Measurements from ENCODE around the gene JAGN1. TPM values are rescaled to one million over a fixed set of nuclear protein-coding genes. Genes with fewer than 3 reads are reported as not detected.

The JAGN1 gene
- total RNA-seq, 4 donors from 2014 or later, result 29.5 to 71.3 (median 49.8) TPM

DNA sequence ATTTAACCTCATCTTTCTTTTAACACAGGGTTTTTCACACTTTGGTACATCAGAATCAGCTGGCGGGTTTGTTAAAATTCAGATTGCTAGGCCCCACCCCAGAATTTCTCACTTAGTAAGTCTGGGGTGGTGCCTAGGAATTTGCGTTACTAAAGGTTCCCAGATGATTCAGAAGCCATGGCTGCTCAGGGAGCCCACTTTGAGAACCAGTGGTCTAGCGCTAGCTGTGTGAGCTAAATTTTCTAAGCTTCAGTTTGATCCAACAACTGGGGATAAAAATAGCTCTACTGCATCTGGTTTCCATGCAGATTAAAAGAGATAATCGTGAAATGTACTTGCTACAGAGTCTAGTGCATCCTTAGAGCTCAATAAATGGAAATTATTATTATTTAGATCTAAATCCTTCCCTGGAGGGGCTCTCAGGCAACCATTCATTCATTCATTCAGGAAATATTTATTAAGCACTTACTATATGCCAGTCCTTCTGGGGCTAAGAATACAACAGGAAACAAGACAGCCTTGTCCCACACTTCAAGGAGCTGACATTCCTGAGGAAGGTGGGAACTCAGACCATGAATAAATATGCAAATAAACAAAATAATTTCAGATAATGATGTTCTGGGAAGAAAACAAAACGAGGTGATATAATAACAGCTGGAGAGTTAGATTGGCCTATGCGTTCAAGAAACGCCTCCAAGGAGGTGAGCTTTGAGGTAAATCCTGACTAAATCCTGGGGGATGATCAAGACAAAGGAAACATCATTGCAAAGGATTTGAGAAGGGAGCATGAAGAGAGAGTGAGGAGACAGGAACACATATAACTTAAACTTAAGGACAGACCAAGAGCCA is 6.5 kb upstream of the JAGN1 start:
- H3K27me3 ChIP-seq, result no peaks in the 10 kb centered on the region
- H3K4me3 ChIP-seq, result no peak overlapping the region
- WGBS, result 52% methylated on average over 7 of the region's 7 CpGs
- peaks cover 20% of the 10 kb centered on the region for H3K4me1 ChIP-seq
- H3K27ac ChIP-seq, result peak overlapping the region; percentile 79
- no peaks in the 10 kb centered on the region for H3K9me3 ChIP-seq
- no peak for DNase-seq (ENCODE audit: low spot score in 2 of 2)
- TF ChIP-seq, protein P1, sequence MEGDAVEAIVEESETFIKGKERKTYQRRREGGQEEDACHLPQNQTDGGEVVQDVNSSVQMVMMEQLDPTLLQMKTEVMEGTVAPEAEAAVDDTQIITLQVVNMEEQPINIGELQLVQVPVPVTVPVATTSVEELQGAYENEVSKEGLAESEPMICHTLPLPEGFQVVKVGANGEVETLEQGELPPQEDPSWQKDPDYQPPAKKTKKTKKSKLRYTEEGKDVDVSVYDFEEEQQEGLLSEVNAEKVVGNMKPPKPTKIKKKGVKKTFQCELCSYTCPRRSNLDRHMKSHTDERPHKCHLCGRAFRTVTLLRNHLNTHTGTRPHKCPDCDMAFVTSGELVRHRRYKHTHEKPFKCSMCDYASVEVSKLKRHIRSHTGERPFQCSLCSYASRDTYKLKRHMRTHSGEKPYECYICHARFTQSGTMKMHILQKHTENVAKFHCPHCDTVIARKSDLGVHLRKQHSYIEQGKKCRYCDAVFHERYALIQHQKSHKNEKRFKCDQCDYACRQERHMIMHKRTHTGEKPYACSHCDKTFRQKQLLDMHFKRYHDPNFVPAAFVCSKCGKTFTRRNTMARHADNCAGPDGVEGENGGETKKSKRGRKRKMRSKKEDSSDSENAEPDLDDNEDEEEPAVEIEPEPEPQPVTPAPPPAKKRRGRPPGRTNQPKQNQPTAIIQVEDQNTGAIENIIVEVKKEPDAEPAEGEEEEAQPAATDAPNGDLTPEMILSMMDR (IDR thresholded peaks at IDR 0.05), result no peak
- no peak for TF ChIP-seq POLR2AphosphoS5 (IDR thresholded peaks at IDR 0.05)
- TF ChIP-seq EP300 (IDR thresholded peaks at IDR 0.05), result no peak
- TF ChIP-seq POLR2A (IDR thresholded peaks at IDR 0.05), result no peak
- H3K36me3 ChIP-seq, result no peaks in the 10 kb centered on the region

DNA sequence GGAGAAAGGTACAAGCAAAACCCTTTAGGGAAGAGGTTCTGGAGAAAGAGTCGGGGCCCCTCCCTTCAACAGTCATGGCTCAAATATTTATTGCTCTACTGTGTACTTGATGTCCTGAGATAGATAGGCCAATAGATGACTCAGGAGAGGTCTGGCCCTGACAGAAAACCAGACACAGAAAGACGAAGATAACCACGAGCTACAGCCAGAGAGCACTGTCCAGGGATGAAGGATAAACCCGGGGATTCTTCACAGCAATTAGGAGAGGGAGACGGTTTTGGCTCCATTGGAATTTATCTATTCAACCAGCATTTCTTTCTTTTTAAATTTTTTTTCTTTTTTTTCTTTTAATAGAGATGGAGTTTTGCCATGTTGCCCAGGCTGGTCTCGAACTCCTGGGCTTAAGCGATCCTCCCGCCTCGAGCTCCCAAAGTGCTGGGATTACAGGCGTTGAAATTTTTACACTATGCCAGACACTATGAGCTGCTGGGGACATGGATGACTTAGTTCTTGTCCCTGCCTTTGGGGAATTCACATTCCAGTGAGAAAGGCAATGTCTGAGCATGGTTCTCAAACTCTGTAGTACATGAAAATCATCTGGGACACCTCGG is 5.8 kb upstream of the JAGN1 start:
- no peaks in the 10 kb centered on the region for H3K27me3 ChIP-seq
- H3K9me3 ChIP-seq, result no peaks in the 10 kb centered on the region
- H3K4me1 ChIP-seq, result peaks cover 15% of the 10 kb centered on the region
- no peak overlapping the region for H3K4me3 ChIP-seq
- H3K27ac ChIP-seq, result peak overlapping the region; percentile 79
- no peak for TF ChIP-seq EP300 (IDR thresholded peaks at IDR 0.05)
- no peak for TF ChIP-seq POLR2A (IDR thresholded peaks at IDR 0.05)
- TF ChIP-seq POLR2AphosphoS5 (IDR thresholded peaks at IDR 0.05), result peak in 1 of 3 donors; percentile 49
- TF ChIP-seq, protein P1 (IDR thresholded peaks at IDR 0.05), result no peak
- DNase-seq (ENCODE audit: low spot score in 2 of 2), result no peak
- whole genome bisulfite sequencing, result 51% methylated on average over 11 of the region's 11 CpGs
- H3K36me3 ChIP-seq, result no peaks in the 10 kb centered on the region

DNA sequence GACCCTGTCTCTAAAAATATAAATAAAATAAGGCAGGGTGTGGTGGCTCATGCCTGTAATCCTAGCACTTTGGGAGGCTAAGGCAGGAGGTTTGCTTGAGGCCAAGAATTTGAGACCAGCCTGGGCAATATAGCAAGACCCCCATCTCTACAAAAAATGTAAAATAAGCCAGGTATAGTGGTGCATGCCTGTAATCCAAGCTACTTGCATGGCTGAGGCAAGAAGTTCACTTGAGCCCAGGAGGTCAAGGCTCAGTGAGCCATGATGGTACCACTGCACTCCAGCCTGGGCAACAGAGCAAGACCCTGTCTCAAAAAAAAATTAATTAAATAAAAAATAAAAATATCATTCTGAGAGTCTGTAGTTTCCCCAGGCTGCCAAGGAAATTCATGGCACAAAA is 4.1 kb upstream of the JAGN1 start:
- peaks cover 25% of the 10 kb centered on the region for H3K4me1 ChIP-seq
- H3K9me3 ChIP-seq, result no peaks in the 10 kb centered on the region
- H3K4me3 ChIP-seq, result no peak overlapping the region
- no peaks in the 10 kb centered on the region for H3K27me3 ChIP-seq
- DNase-seq (ENCODE audit: low spot score in 2 of 2), result no peak
- no peak overlapping the region for H3K27ac ChIP-seq
- H3K36me3 ChIP-seq, result no peaks in the 10 kb centered on the region
- TF ChIP-seq POLR2AphosphoS5 (IDR thresholded peaks at IDR 0.05) (no peak), EP300 (IDR thresholded peaks at IDR 0.05) (no peak), POLR2A (IDR thresholded peaks at IDR 0.05) (no peak)
- TF ChIP-seq, protein P1 (IDR thresholded peaks at IDR 0.05), result no peak

DNA sequence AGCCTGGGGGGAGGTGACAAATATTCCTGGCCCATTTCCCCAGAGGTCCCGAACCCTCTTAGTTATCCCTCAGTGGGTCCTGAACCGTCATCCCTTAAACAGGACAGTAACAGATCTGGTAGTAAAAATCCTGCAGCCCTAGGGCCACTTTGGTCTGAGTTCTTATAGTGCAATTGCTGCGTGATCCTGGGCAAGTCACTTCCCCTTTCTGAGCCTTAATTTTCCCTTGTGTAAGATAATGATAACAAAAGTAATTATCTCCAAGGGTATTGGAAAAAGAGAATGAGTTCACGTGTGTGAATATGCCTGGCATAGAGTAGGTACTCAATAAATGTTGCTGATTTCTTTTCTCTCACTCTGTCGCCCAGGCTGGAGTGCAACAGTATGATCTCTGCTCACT is 2.9 kb upstream of the JAGN1 start:
- no peaks in the 10 kb centered on the region for H3K9me3 ChIP-seq
- no peaks in the 10 kb centered on the region for H3K27me3 ChIP-seq
- peaks cover 36% of the 10 kb centered on the region for H3K4me1 ChIP-seq
- H3K27ac ChIP-seq, result no peak overlapping the region
- H3K36me3 ChIP-seq, result no peaks in the 10 kb centered on the region
- TF ChIP-seq POLR2A (IDR thresholded peaks at IDR 0.05), result no peak
- 90% methylated on average over 5 of the region's 5 CpGs for WGBS
- H3K4me3 ChIP-seq, result no peak overlapping the region
- DNase-seq (ENCODE audit: low spot score in 2 of 2), result no peak

DNA sequence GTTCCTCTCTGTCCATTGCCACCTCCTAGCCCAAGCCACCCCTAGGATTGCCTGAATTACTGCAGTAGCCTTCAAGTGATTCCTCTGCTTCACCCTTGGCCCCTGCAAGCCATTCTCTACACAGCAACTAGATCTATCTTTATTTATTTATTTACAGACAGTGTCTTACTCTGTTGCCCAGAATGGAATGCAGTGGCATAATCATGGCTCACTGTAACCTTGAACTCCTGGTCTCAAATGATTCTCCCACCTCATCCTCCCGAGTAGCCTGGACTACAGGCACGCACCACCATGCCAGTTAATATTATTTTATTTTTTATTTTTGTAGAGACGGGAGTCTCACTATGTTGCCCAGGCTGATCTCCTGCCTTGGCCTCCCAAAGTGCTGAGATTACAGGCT is 1.9 kb upstream of the JAGN1 start:
- H3K4me1 ChIP-seq, result peaks cover 41% of the 10 kb centered on the region
- H3K27ac ChIP-seq, result no peak overlapping the region
- H3K4me3 ChIP-seq, result no peak overlapping the region
- WGBS, result 89% methylated on average over 3 of the region's 3 CpGs
- no peaks in the 10 kb centered on the region for H3K27me3 ChIP-seq
- DNase-seq (ENCODE audit: low spot score in 2 of 2), result no peak
- TF ChIP-seq POLR2AphosphoS5 (IDR thresholded peaks at IDR 0.05) (no peak), POLR2A (IDR thresholded peaks at IDR 0.05) (no peak), EP300 (IDR thresholded peaks at IDR 0.05) (no peak)
- TF ChIP-seq, protein P1 (IDR thresholded peaks at IDR 0.05), result no peak
- H3K36me3 ChIP-seq, result peaks cover 6% of the 10 kb centered on the region
- no peaks in the 10 kb centered on the region for H3K9me3 ChIP-seq

Data from suprapubic skin (tissue), 4 donors.